VCaP (cell line): Measurements from ENCODE around the gene STAMBPL1.

Source experiments
- H3K27ac ChIP-seq: fragments of 450-650 bp; 2 replicates; pipeline ENCODE4 v1.5.1; 2017
- TF ChIP-seq, protein P1 (sequence below): fragments of 450-650 bp; conservative IDR thresholded peaks from 2 replicates; pipeline ENCODE4 v1.5.1; 2017; ENCODE audit warnings: mild to moderate bottlenecking, moderate library complexity

The STAMBPL1 gene

GRCh38 chr10:88879534-88880281 lies at the start of gene STAMBPL1:
TSS of gene STAMBPL1 (plus strand) at chr10:88880245. CDS start at chr10:88901709, 21,464 bp downstream.
- TF ChIP-seq, protein P1, sequence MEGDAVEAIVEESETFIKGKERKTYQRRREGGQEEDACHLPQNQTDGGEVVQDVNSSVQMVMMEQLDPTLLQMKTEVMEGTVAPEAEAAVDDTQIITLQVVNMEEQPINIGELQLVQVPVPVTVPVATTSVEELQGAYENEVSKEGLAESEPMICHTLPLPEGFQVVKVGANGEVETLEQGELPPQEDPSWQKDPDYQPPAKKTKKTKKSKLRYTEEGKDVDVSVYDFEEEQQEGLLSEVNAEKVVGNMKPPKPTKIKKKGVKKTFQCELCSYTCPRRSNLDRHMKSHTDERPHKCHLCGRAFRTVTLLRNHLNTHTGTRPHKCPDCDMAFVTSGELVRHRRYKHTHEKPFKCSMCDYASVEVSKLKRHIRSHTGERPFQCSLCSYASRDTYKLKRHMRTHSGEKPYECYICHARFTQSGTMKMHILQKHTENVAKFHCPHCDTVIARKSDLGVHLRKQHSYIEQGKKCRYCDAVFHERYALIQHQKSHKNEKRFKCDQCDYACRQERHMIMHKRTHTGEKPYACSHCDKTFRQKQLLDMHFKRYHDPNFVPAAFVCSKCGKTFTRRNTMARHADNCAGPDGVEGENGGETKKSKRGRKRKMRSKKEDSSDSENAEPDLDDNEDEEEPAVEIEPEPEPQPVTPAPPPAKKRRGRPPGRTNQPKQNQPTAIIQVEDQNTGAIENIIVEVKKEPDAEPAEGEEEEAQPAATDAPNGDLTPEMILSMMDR, result no peak
- peak within 1 kb of the TSS; percentile 97 for H3K27ac ChIP-seq

DNA sequence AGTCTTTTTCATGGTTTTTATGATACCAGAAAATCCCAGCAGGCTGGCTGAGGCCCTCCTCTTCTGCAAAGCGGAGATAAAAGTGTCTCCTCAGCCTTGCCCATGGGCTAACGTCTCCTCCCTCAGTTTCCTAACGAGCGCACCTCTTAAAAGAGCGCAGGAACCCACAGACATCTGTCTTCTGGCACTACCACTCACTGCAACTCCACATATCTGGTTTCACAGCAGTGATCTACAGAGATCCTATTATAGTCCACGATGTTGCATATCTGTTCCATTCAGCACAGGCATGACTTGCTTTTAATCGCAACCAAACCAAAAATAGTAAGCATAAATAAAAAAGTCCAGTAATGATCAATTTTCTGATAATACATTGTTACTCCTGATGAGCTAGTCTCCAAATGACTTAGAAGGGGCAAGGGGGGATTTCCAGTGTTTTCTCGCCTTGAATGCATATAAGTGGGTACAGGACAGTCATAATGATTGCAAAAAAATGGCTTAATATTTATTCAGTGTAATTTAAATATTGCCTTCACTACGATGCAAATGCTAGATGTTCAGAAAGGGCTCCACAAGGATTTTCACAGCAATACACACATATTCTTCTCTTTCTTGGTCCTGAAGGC lies 49.3 kb upstream of the STAMBPL1 start:
- TF ChIP-seq, protein P1, result no peak
- H3K27ac ChIP-seq, result no peak overlapping the region

DNA sequence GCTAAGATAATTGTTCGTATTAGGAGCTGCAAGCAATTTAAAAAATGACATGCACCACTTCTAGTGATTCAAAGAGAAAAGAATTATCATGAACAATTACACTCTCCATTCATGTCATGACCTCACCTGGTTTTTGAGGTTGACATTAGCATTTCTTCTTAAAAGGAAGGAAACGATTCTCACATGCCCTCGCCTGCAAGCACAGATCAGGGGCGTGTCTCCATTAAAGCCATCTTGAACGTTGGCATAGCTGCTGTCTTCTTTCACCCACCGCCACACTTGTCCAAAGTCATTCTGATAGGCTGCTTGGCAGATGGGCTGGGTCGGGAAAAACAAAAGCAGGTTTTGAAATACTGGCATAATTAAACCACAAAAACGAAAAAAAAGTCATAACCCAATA lies 48.3 kb upstream of the STAMBPL1 start:
- TF ChIP-seq, protein P1, result no peak
- H3K27ac ChIP-seq, result no peak overlapping the region

- no peak overlapping the region for H3K27ac ChIP-seq
- TF ChIP-seq, protein P1, result no peak
These were observed 47.7 kb upstream of the STAMBPL1 start for GRCh38 chr10:88832376-88832775.

DNA sequence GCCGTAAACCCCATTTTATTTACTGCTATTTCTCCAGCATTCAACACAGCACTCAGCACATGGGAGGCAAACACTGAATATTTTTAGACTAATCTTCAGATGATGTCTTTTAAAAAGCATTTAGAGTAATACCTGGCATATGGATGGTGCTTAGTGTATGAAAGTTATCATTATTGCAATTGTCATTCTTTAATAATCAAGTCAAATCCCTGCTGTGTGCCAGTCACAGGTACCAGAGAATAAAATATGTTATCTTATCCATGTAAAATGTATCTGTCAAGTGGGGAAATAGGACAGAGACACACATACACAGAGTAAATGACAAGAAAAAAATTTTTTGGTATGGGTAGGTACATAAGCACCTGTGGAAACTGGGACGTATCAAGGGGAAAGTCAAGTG lies 46.9 kb upstream of the STAMBPL1 start:
- TF ChIP-seq, protein P1, result no peak
- no peak overlapping the region for H3K27ac ChIP-seq

DNA sequence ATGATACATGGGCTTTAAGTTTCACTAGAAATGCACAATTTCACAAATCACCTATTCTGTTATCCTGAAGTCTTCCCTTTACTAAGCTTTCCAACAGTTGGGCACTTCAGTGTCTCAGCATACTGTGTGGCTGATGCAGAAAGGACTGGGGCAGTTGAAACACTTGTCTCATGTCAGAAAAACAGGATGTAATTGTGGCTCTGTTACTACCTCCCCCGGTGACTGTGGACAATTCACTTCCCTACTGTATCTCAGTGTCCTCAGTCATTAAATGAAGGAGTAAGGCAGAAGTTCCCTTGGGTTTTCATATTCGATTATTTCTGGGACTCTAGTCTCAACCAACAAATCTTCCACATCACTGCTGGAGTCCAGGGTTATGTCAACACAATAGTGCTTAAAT lies 46.3 kb upstream of the STAMBPL1 start:
- H3K27ac ChIP-seq, result no peak overlapping the region
- TF ChIP-seq, protein P1, result no peak

DNA sequence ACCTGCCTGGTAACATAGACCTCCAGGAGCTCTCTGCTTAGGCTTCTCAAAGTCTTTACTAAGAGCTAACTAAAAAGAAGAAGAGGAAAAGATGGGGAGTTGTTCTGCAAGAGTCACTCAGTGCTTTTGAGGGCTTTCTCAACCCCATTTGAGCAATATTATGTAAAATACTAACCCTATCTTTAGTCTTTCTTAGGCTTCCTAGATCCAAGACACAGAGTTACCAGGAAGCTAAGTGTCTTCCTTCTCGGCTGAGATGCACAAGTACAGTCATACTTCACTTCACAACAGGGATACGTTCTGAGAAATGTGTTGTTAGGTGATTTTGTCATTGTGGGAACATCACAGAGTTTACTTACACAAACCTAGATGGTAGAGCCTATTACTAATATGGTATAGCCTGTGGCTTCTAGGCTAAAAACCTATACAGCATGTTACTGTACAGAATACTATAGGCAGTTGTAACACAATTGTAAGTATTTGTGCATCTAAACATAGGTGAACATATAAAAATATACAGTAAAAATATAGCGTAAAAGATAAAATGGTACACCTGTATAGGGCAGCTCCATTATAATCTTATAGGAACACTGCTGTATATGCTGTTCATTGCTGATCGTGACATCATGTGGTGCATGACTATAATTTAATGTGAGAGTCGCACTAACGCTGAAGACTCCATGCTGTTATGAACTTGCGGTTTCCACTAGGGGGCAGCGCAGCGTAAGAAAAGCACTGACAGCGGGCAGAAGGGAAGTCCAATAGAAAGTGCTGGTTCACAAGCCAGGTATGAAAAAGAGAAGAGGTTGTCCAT lies 44.7 kb upstream of the STAMBPL1 start:
- TF ChIP-seq, protein P1, result peak; percentile 83
- no peak overlapping the region for H3K27ac ChIP-seq
